Liver (tissue), 9 donors: ENCODE measurements around the gene PNLIPRP1. TPM values are rescaled to one million over a fixed set of nuclear protein-coding genes. Genes with fewer than 3 reads are reported as not detected.

Experiments
- DNase-seq: peaks from one replicate; pipeline ENCODE4 v3.0.0-alpha.2; 2017; ENCODE audit warnings: low spot score
- H3K27ac ChIP-seq, 2 donors: one replicate each; pipeline ENCODE4 v1.7.0; 2013; ENCODE audit warnings: inconsistent platforms in 2 of 2, low read length in 2 of 2, control low read depth in 1 of 2, low read depth in 1 of 2, mild to moderate bottlenecking in 1 of 2
- H3K27me3 ChIP-seq, 4 donors: one replicate each; pipeline versions ENCODE4 v1.6.1 to v1.7.0; 2013; ENCODE audit warnings: low read length in 3 of 4, inconsistent platforms in 1 of 4, mild to moderate bottlenecking in 1 of 4, moderate library complexity in 1 of 4; ENCODE audit not compliant: control insufficient read depth in 4 of 4, insufficient read depth in 4 of 4
- H3K36me3 ChIP-seq, 4 donors: one replicate each; pipeline versions ENCODE4 v1.6.1 to v1.7.0; 2013; ENCODE audit warnings: low read length in 3 of 4, mild to moderate bottlenecking in 3 of 4, low read depth in 1 of 4, moderate library complexity in 1 of 4; ENCODE audit not compliant: control insufficient read depth in 4 of 4, insufficient read depth in 3 of 4
- H3K4me1 ChIP-seq, 4 donors: one replicate each; pipeline versions ENCODE4 v1.6.1 to v1.7.0; 2013; ENCODE audit warnings: low read length in 3 of 4, mild to moderate bottlenecking in 3 of 4, moderate library complexity in 1 of 4; ENCODE audit not compliant: control insufficient read depth in 4 of 4, insufficient read depth in 4 of 4
- H3K4me3 ChIP-seq, 3 donors: one replicate each; pipeline versions ENCODE4 v1.6.1 to v1.7.0; 2013; ENCODE audit warnings: low read length in 3 of 3, control low read depth in 1 of 3, low read depth in 1 of 3, mild to moderate bottlenecking in 1 of 3
- H3K9ac ChIP-seq, 2 donors: one replicate each; pipeline ENCODE4 v1.7.0; 2013; ENCODE audit warnings: low read length in 2 of 2, mild to moderate bottlenecking in 2 of 2, moderate library complexity in 2 of 2, control low read depth in 1 of 2, low read depth in 1 of 2
- H3K9me3 ChIP-seq, 4 donors: one replicate each; pipeline versions ENCODE4 v1.6.1 to v1.7.0; 2013; ENCODE audit warnings: low read length in 3 of 4; ENCODE audit not compliant: control insufficient read depth in 4 of 4
- CTCF ChIP-seq: fragments of 150-350 bp; IDR thresholded peaks from 2 replicates; pipeline ENCODE4 v1.5.1; 2017; ENCODE audit warnings: improper control_type of control experiment, low read depth, low read length; ENCODE audit not compliant: missing input control
- EGR1 ChIP-seq, 2 donors: IDR thresholded peaks; 2 replicates each; pipeline ENCODE4 v1.6.1; 2016 to 2018; ENCODE audit warnings: antibody characterized with exemption in 2 of 2, low read depth in 2 of 2
- FOXA1 ChIP-seq: IDR thresholded peaks from 2 replicates; pipeline ENCODE4 v1.6.1; 2016; ENCODE audit warnings: antibody characterized with exemption
- FOXA2 ChIP-seq: IDR thresholded peaks from 2 replicates; pipeline ENCODE4 v1.6.1; 2016; ENCODE audit warnings: antibody characterized with exemption
- GABPA ChIP-seq, 2 donors: IDR thresholded peaks in 1 of 2; conservative IDR thresholded peaks in 1 of 2; 2 replicates each; pipeline ENCODE4 v1.6.1; 2016; ENCODE audit warnings: antibody characterized with exemption in 2 of 2, mild to moderate bottlenecking in 1 of 2, moderate library complexity in 1 of 2
- HNF4A ChIP-seq, 2 donors: conservative IDR thresholded peaks; 2 replicates each; pipeline ENCODE4 v1.6.1; 2016; ENCODE audit warnings: antibody characterized with exemption in 2 of 2, mild to moderate bottlenecking in 2 of 2
- HNF4G ChIP-seq: IDR thresholded peaks from 2 replicates; pipeline ENCODE4 v1.6.1; 2016; ENCODE audit warnings: antibody characterized with exemption
- JUND ChIP-seq, 2 donors: IDR thresholded peaks; 2 replicates each; pipeline ENCODE4 v1.6.1; 2016; ENCODE audit warnings: antibody characterized with exemption in 2 of 2
- NR2F2 ChIP-seq: IDR thresholded peaks from 2 replicates; pipeline ENCODE4 v1.6.1; 2016; ENCODE audit warnings: antibody characterized with exemption
- RAD21 ChIP-seq, 2 donors: IDR thresholded peaks; 2 replicates each; pipeline ENCODE4 v1.6.1; 2016; ENCODE audit warnings: antibody characterized with exemption in 2 of 2, mild to moderate bottlenecking in 2 of 2
- REST ChIP-seq: IDR thresholded peaks from 2 replicates; pipeline ENCODE4 v1.6.1; 2016; ENCODE audit warnings: antibody characterized with exemption, mild to moderate bottlenecking
- SP1 ChIP-seq: IDR thresholded peaks from 2 replicates; pipeline ENCODE4 v1.6.1; 2018; ENCODE audit warnings: antibody characterized with exemption, mild to moderate bottlenecking
- TAF1 ChIP-seq: conservative IDR thresholded peaks from 2 replicates; pipeline ENCODE4 v1.6.1; 2016; ENCODE audit warnings: antibody characterized with exemption, mild to moderate bottlenecking
- YY1 ChIP-seq: IDR thresholded peaks from 2 replicates; pipeline ENCODE4 v1.6.1; 2016; ENCODE audit warnings: antibody characterized with exemption, mild to moderate bottlenecking
- ZBTB33 ChIP-seq: IDR thresholded peaks from 2 replicates; pipeline ENCODE4 v1.6.1; 2016; ENCODE audit warnings: antibody characterized with exemption
- WGBS: extraction: QIAGEN DNeasy Blood & Tissue Kit; methylation state at CpG from one replicate; pipeline ENCODE4 v1.1.7; 2013; 5-methylcytosine and 5-hydroxymethylcytosine counted together
- polyA plus RNA-seq, 2 donors: library from polyadenylated mRNA; stranded (reverse) in 1 of 2; unstranded in 1 of 2; fragments of 200-250 nt in 1 of 2; fragments of >200 nt in 1 of 2; fragmentation: Nextera tagmentation in 1 of 2; extraction: Ambion mirVana in 1 of 2; gene quantifications; one replicate each; pipeline versions ENCODE4 v1.2.1 to v1.2.3, GENCODE V29; 2013 to 2015
- total RNA-seq, 2 donors: library from RNA; depleted of rRNA; stranded (reverse); fragments of >200 nt; gene quantifications; one replicate each; pipeline ENCODE4 v1.2.3, GENCODE V29; 2014
- donor health status: healthy.
- donor health status: healthy.
- donor health status: healthy.
- donor health status: healthy.
- donor health status: healthy.

Gene PNLIPRP1
- total and polyA plus RNA-seq, 4 donors = not detected

GRCh38 chr10:116613471-116613870 is 22.7 kb downstream of the PNLIPRP1 start:
- no peak for DNase-seq
- H3K9me3 ChIP-seq = peaks cover 0 to 2% (median 0%) of the 10 kb centered on the region in 4 donors
- H3K4me1 ChIP-seq = peaks cover 0 to 3% (median 0%) of the 10 kb centered on the region in 4 donors
- H3K36me3 ChIP-seq = no peaks in the 10 kb centered on the region
- H3K27me3 ChIP-seq = peaks cover 0 to 2% (median 0%) of the 10 kb centered on the region in 4 donors
- H3K9ac ChIP-seq = no peak overlapping the region
- no peak overlapping the region for H3K27ac ChIP-seq
- no peak overlapping the region for H3K4me3 ChIP-seq
- no peak for TF ChIP-seq CTCF
- TF ChIP-seq FOXA2 = no peak
- no peak for TF ChIP-seq TAF1
- TF ChIP-seq YY1 = no peak
- no peak for TF ChIP-seq EGR1 (IDR thresholded peaks at IDR 0.05; ENCODE audit: low read depth in 2 of 2)
- TF ChIP-seq NR2F2 = no peak
- TF ChIP-seq FOXA1 = no peak
- no peak for TF ChIP-seq SP1
- TF ChIP-seq REST = no peak
- no peak for TF ChIP-seq ZBTB33
- no peak for TF ChIP-seq HNF4G
- TF ChIP-seq JUND (IDR thresholded peaks at IDR 0.05) = no peak
- TF ChIP-seq GABPA (IDR thresholded peaks at IDR 0.05 in 1 of 2, conservative IDR thresholded peaks at IDR 0.05 in 1 of 2) = no peak
- TF ChIP-seq RAD21 (IDR thresholded peaks at IDR 0.05) = no peak
- 88% methylated on average over 2 of the region's 2 CpGs for WGBS

- H3K36me3 ChIP-seq = no peaks in the 10 kb centered on the region
- no peak overlapping the region for H3K9ac ChIP-seq
- H3K4me3 ChIP-seq = no peak overlapping the region
- H3K27ac ChIP-seq = no peak overlapping the region
- WGBS = 54% methylated on average over 2 of the region's 2 CpGs
- peaks cover 0 to 2% (median 0%) of the 10 kb centered on the region in 4 donors for H3K9me3 ChIP-seq
- H3K27me3 ChIP-seq = peaks cover 0 to 2% (median 0%) of the 10 kb centered on the region in 4 donors
- no peaks in the 10 kb centered on the region for H3K4me1 ChIP-seq
- TF ChIP-seq HNF4A (conservative IDR thresholded peaks at IDR 0.05) (no peak), FOXA2 (no peak), YY1 (no peak)
- DNase-seq = no peak
These were observed 24.0 kb downstream of the PNLIPRP1 start for GRCh38 chr10:116614796-116615195.
